ENCODE data around the gene CTNNA2.

DNA sequence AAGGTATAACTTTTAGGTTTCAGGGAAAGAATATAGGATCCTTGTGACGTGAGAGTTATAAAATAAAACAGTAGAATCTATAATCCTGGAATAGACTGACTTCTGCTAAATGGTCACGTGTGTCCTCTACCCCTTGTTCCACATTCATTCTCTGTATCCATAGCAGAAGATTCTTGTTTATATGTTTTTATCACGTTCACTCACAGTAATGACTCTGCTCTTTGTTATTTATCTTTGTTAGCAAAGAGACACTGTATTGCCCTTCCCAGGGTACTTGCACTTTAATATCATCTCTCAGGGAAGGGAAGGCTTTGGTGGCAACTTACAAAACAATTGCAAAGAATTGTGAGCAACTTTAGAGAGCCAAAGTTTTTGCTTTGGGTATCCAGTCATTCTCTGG, 997.9 kb downstream of the CTNNA2 start:
- TF ChIP-seq, protein P1, sequence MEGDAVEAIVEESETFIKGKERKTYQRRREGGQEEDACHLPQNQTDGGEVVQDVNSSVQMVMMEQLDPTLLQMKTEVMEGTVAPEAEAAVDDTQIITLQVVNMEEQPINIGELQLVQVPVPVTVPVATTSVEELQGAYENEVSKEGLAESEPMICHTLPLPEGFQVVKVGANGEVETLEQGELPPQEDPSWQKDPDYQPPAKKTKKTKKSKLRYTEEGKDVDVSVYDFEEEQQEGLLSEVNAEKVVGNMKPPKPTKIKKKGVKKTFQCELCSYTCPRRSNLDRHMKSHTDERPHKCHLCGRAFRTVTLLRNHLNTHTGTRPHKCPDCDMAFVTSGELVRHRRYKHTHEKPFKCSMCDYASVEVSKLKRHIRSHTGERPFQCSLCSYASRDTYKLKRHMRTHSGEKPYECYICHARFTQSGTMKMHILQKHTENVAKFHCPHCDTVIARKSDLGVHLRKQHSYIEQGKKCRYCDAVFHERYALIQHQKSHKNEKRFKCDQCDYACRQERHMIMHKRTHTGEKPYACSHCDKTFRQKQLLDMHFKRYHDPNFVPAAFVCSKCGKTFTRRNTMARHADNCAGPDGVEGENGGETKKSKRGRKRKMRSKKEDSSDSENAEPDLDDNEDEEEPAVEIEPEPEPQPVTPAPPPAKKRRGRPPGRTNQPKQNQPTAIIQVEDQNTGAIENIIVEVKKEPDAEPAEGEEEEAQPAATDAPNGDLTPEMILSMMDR (IDR thresholded peaks at IDR 0.05) = no peak
- TF ChIP-seq POLR2A (IDR thresholded peaks at IDR 0.05) = no peak

Data from right lobe of liver (tissue), 4 donors.